ENCODE measurements around the gene ADAMTSL2.

ADAMTSL2 gene

GRCh38 chr9:133543772-133544467 lies 9.4 kb downstream of the ADAMTSL2 start:
- H3K36me3 ChIP-seq (ENCODE audit: insufficient read depth, low read depth, low read length), result no peaks in the 10 kb centered on the region
- H3K27ac ChIP-seq (ENCODE audit: low read length), result no peak overlapping the region
- H3K27me3 ChIP-seq (ENCODE audit: insufficient read depth, low read length), result no peaks in the 10 kb centered on the region
- no peak overlapping the region for H3K4me3 ChIP-seq (ENCODE audit: low read length)
- no peaks in the 10 kb centered on the region for H3K9me3 ChIP-seq (ENCODE audit: insufficient read depth, low read depth, low read length)
- no peak overlapping the region for H3K9ac ChIP-seq (ENCODE audit: low read depth, low read length)
- no peaks in the 10 kb centered on the region for H3K4me1 ChIP-seq (ENCODE audit: insufficient read depth, low read length)

- Histone ChIP-seq H3K27ac (ENCODE audit: low read length) (no peak overlapping the region), H3K27me3 (ENCODE audit: insufficient read depth, low read length) (no peaks in the 10 kb centered on the region), H3K4me3 (ENCODE audit: low read length) (no peak overlapping the region), H3K4me1 (ENCODE audit: insufficient read depth, low read length) (no peaks in the 10 kb centered on the region), H3K36me3 (ENCODE audit: insufficient read depth, low read depth, low read length) (no peaks in the 10 kb centered on the region), H3K9ac (ENCODE audit: low read depth, low read length) (no peak overlapping the region), H3K9me3 (ENCODE audit: insufficient read depth, low read depth, low read length) (no peaks in the 10 kb centered on the region)
Measured at GRCh38 chr9:133545494-133546286, 11.2 kb downstream of the ADAMTSL2 start.

- H3K36me3 ChIP-seq (ENCODE audit: insufficient read depth, low read depth, low read length), result no peaks in the 10 kb centered on the region
- no peak overlapping the region for H3K9ac ChIP-seq (ENCODE audit: low read depth, low read length)
- no peaks in the 10 kb centered on the region for H3K27me3 ChIP-seq (ENCODE audit: insufficient read depth, low read length)
- no peak overlapping the region for H3K27ac ChIP-seq (ENCODE audit: low read length)
- H3K4me3 ChIP-seq (ENCODE audit: low read length), result no peak overlapping the region
- no peaks in the 10 kb centered on the region for H3K4me1 ChIP-seq (ENCODE audit: insufficient read depth, low read length)
- H3K9me3 ChIP-seq (ENCODE audit: insufficient read depth, low read depth, low read length), result no peaks in the 10 kb centered on the region
Measured at GRCh38 chr9:133546287-133546680, 11.8 kb downstream of the ADAMTSL2 start.

GRCh38 chr9:133547116-133547515 lies 12.6 kb downstream of the ADAMTSL2 start:
- Histone ChIP-seq H3K4me3 (ENCODE audit: low read length) (no peak overlapping the region), H3K27me3 (ENCODE audit: insufficient read depth, low read length) (no peaks in the 10 kb centered on the region), H3K27ac (ENCODE audit: low read length) (no peak overlapping the region), H3K9me3 (ENCODE audit: insufficient read depth, low read depth, low read length) (no peaks in the 10 kb centered on the region), H3K4me1 (ENCODE audit: insufficient read depth, low read length) (no peaks in the 10 kb centered on the region), H3K36me3 (ENCODE audit: insufficient read depth, low read depth, low read length) (no peaks in the 10 kb centered on the region), H3K9ac (ENCODE audit: low read depth, low read length) (no peak overlapping the region)

GRCh38 chr9:133551446-133551845 lies 16.9 kb downstream of the ADAMTSL2 start:
- Histone ChIP-seq H3K4me3 (ENCODE audit: low read length) (no peak overlapping the region), H3K27me3 (ENCODE audit: insufficient read depth, low read length) (no peaks in the 10 kb centered on the region), H3K9ac (ENCODE audit: low read depth, low read length) (no peak overlapping the region), H3K36me3 (ENCODE audit: insufficient read depth, low read depth, low read length) (no peaks in the 10 kb centered on the region), H3K9me3 (ENCODE audit: insufficient read depth, low read depth, low read length) (no peaks in the 10 kb centered on the region), H3K27ac (ENCODE audit: low read length) (no peak overlapping the region), H3K4me1 (ENCODE audit: insufficient read depth, low read length) (no peaks in the 10 kb centered on the region; the same call in 1 of the 2 replicates)

- Histone ChIP-seq H3K9me3 (ENCODE audit: insufficient read depth, low read depth, low read length) (no peaks in the 10 kb centered on the region), H3K27me3 (ENCODE audit: insufficient read depth, low read length) (no peaks in the 10 kb centered on the region), H3K4me3 (ENCODE audit: low read length) (no peak overlapping the region), H3K4me1 (ENCODE audit: insufficient read depth, low read length) (no peaks in the 10 kb centered on the region; the same call in 1 of the 2 replicates), H3K36me3 (ENCODE audit: insufficient read depth, low read depth, low read length) (no peaks in the 10 kb centered on the region), H3K9ac (ENCODE audit: low read depth, low read length) (no peak overlapping the region), H3K27ac (ENCODE audit: low read length) (no peak overlapping the region)
Measured at GRCh38 chr9:133552236-133552635, 17.7 kb downstream of the ADAMTSL2 start.

GRCh38 chr9:133553123-133553522 lies 18.6 kb downstream of the ADAMTSL2 start:
- no peaks in the 10 kb centered on the region; the same call in 1 of the 2 replicates for H3K4me1 ChIP-seq (ENCODE audit: insufficient read depth, low read length)
- H3K27me3 ChIP-seq (ENCODE audit: insufficient read depth, low read length), result no peaks in the 10 kb centered on the region
- no peak overlapping the region for H3K9ac ChIP-seq (ENCODE audit: low read depth, low read length)
- no peaks in the 10 kb centered on the region for H3K36me3 ChIP-seq (ENCODE audit: insufficient read depth, low read depth, low read length)
- no peak overlapping the region for H3K27ac ChIP-seq (ENCODE audit: low read length)
- H3K9me3 ChIP-seq (ENCODE audit: insufficient read depth, low read depth, low read length), result no peaks in the 10 kb centered on the region
- no peak overlapping the region for H3K4me3 ChIP-seq (ENCODE audit: low read length)

GRCh38 chr9:133553973-133554713 lies 19.6 kb downstream of the ADAMTSL2 start:
- Histone ChIP-seq H3K27ac (ENCODE audit: low read length) (no peak overlapping the region), H3K36me3 (ENCODE audit: insufficient read depth, low read depth, low read length) (no peaks in the 10 kb centered on the region), H3K4me3 (ENCODE audit: low read length) (no peak overlapping the region), H3K27me3 (ENCODE audit: insufficient read depth, low read length) (no peaks in the 10 kb centered on the region), H3K9ac (ENCODE audit: low read depth, low read length) (no peak overlapping the region), H3K9me3 (ENCODE audit: insufficient read depth, low read depth, low read length) (no peaks in the 10 kb centered on the region), H3K4me1 (ENCODE audit: insufficient read depth, low read length) (peaks cover 6% of the 10 kb centered on the region; the same call in 1 of the 2 replicates)

- no peaks in the 10 kb centered on the region for H3K36me3 ChIP-seq (ENCODE audit: insufficient read depth, low read depth, low read length)
- peaks cover 6% of the 10 kb centered on the region; the same call in 1 of the 2 replicates for H3K4me1 ChIP-seq (ENCODE audit: insufficient read depth, low read length)
- H3K27ac ChIP-seq (ENCODE audit: low read length), result no peak overlapping the region
- no peaks in the 10 kb centered on the region for H3K27me3 ChIP-seq (ENCODE audit: insufficient read depth, low read length)
- no peak overlapping the region for H3K9ac ChIP-seq (ENCODE audit: low read depth, low read length)
- H3K9me3 ChIP-seq (ENCODE audit: insufficient read depth, low read depth, low read length), result no peaks in the 10 kb centered on the region
- H3K4me3 ChIP-seq (ENCODE audit: low read length), result no peak overlapping the region
Measured at GRCh38 chr9:133554729-133555128, 20.2 kb downstream of the ADAMTSL2 start.

- no peaks in the 10 kb centered on the region for H3K36me3 ChIP-seq (ENCODE audit: insufficient read depth, low read depth, low read length)
- no peaks in the 10 kb centered on the region for H3K9me3 ChIP-seq (ENCODE audit: insufficient read depth, low read depth, low read length)
- no peaks in the 10 kb centered on the region for H3K27me3 ChIP-seq (ENCODE audit: insufficient read depth, low read length)
- no peak overlapping the region for H3K27ac ChIP-seq (ENCODE audit: low read length)
- no peak overlapping the region for H3K4me3 ChIP-seq (ENCODE audit: low read length)
- peaks cover 6% of the 10 kb centered on the region; the same call in 1 of the 2 replicates for H3K4me1 ChIP-seq (ENCODE audit: insufficient read depth, low read length)
- H3K9ac ChIP-seq (ENCODE audit: low read depth, low read length), result no peak overlapping the region
Measured at GRCh38 chr9:133556354-133556753, 21.9 kb downstream of the ADAMTSL2 start.

- H3K27ac ChIP-seq (ENCODE audit: low read length), result no peak overlapping the region
- H3K36me3 ChIP-seq (ENCODE audit: insufficient read depth, low read depth, low read length), result no peaks in the 10 kb centered on the region
- H3K9me3 ChIP-seq (ENCODE audit: insufficient read depth, low read depth, low read length), result no peaks in the 10 kb centered on the region
- H3K9ac ChIP-seq (ENCODE audit: low read depth, low read length), result no peak overlapping the region; the same call in 1 of the 2 replicates
- peaks cover 6% of the 10 kb centered on the region; the same call in 1 of the 2 replicates for H3K4me1 ChIP-seq (ENCODE audit: insufficient read depth, low read length)
- H3K27me3 ChIP-seq (ENCODE audit: insufficient read depth, low read length), result no peaks in the 10 kb centered on the region
- no peak overlapping the region for H3K4me3 ChIP-seq (ENCODE audit: low read length)
Measured at GRCh38 chr9:133557581-133557980, 23.1 kb downstream of the ADAMTSL2 start.

Data from iPS-20b (cell line).